ENCODE data around the gene KLHL25.

Gene KLHL25

DNA sequence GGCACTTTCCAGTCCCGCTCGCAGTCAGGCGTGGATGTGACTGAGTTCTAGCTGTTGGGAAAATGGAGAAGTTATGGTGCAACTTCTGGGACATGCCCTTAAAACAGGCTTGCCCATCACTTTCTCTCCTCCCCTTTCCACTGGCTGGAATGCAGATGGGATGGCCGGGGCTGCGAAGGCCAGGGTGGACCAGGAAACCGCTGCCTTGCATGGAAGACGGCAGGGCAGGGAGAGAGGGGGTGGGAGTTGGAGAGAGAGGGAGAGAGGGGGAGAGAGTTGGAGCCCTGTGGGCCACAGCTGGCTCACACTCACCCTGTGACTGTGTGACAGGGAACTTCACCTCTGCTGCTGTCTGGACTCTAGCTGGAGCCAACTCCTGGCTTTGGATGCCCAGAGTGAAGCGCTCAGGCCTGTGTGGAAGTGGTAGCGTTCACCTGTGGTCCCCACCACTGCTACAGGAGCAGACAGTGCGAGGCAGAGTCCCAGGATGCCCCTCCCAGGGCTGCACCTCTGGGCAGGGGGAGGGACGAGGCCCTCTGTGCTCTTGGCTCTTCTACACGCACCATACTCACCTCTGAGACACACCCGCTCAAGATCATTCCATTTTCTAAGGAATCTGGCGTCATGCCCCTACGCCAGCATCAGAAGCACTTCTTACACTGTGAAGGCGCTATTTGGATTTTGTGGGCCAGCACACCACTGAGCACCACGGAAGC is 36.6 kb downstream of the KLHL25 start:
- no peak for DNase-seq

GRCh38 chr15:85757073-85757938 is 37.4 kb downstream of the KLHL25 start:
- no peak for DNase-seq

GRCh38 chr15:85756411-85757072 is 38.2 kb downstream of the KLHL25 start:
- DNase-seq = no peak

DNA sequence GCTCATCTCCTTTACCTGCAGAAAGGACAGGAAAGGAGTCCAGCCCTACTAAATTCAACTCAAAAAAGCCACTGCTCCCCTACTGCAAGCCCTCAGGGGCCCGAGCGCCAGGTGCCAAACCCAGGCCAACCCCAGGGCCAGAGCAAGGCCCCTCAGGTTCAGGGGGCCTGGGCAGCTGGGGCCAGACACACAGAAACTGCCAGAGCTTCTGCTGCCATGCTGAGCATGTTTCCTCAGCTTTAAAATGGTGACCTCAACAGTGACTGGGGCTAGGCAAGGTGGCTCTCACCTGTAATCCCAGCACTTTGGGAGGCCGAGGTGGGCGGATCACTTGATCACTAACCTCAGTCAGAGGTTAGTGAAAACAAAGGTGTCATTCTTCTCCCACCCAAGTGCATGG is 38.8 kb downstream of the KLHL25 start:
- no peak for DNase-seq

GRCh38 chr15:85755471-85755870 is 39.3 kb downstream of the KLHL25 start:
- no peak for DNase-seq

DNA sequence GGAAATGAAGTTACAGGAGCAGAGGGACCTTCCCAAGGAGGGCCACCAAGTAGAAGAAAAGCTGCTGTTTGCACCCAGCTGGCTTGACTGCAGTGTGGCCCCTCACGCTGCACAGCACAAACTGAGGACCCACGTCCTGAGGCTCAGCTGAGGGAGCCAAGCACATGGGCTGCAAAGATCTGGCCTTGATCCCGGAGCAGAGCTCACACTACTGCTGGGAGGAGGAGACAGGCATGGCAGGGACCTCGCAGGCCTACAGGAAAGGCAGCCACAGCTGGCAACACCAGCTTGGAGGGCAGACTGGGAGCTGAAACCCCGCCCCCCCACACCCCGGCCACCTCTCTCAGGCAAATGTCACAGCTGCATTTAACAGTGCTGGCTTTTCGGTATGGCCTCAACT is 39.7 kb downstream of the KLHL25 start:
- no peak for DNase-seq

GRCh38 chr15:85753791-85754452 is 40.8 kb downstream of the KLHL25 start:
- DNase-seq = no peak

GRCh38 chr15:85753261-85753660 is 41.5 kb downstream of the KLHL25 start:
- DNase-seq = no peak

DNA sequence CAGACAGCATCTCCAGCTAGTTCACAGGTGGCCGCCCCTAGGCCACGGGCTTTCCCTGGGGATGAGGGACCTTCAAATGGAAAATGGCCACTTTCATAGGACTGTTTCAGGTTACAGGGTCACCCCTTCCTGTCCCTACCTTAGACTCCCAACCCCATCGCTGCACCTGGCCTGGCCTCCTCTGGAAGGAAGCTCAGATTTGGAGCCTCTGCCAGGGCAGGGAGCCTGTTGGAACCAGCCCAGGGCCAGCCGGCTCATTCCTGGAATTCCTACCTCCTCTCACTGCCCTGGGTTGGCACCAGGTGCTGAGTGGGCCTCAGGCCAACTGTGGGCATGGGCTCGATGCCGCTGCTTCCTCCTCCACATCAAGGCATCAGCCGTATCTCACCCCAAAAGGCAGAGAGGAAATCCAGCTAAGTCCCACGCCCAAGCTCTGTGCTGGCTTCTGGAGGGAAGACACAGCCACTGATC is 42.2 kb downstream of the KLHL25 start:
- DNase-seq = no peak

DNA sequence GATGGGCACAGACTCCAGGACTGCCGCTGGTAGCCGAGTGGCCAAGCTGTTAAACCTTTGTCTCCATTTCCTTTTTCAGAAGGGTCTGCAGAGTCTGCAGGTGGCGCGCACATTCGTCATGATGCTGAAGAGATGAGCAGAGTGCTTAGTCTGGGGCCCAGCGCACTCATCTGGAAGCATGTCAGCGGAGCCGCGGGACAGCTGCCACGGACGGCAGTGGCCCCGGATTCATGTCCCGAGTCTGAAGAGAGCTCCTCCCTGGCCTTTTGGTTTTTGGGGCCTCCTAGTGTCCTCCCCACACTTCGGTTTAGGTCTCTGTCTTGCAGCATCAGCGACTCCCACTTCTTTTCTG is 42.6 kb downstream of the KLHL25 start:
- DNase-seq = no peak

DNA sequence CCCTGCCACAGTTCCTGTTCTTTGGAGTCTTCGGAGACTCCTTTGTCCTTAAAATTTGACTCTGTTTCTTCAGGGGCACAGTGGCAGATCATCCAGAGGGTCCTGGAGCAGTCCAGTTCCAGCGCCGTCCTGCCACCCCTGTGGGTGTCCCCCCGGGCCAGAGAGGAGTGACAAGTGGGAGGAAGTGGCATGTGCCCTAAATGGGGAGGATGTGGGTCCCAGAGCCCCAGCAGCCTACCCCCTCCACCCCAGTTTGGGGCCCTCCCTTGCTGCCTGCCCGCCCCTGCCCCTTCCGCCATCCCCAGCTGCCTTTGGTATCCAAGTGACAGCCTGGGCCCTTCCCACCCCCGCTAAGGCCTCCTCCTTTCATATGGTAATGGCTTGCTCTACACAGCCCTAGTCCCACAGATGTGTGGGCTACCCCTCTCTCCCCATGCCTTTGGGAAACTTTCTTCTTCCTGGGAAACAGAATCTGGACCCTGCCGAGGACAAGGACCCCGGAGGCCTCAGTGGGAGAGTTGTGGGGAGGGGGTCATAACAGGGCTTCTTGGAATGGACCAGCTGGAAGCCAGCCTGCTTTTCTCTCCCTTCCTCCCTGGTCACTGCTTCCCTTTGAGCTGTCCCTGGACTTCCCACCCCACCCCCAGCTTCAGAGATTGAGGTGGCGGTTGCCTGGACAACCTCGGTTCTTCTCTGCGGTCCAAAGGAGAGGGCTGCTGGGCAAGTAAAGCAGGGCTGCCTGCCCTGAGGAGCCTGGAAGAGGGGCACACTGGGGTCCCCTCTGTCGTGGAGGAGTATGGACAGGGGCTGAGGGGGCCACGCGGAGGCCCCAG is 43.2 kb downstream of the KLHL25 start:
- DNase-seq = no peak

DNA sequence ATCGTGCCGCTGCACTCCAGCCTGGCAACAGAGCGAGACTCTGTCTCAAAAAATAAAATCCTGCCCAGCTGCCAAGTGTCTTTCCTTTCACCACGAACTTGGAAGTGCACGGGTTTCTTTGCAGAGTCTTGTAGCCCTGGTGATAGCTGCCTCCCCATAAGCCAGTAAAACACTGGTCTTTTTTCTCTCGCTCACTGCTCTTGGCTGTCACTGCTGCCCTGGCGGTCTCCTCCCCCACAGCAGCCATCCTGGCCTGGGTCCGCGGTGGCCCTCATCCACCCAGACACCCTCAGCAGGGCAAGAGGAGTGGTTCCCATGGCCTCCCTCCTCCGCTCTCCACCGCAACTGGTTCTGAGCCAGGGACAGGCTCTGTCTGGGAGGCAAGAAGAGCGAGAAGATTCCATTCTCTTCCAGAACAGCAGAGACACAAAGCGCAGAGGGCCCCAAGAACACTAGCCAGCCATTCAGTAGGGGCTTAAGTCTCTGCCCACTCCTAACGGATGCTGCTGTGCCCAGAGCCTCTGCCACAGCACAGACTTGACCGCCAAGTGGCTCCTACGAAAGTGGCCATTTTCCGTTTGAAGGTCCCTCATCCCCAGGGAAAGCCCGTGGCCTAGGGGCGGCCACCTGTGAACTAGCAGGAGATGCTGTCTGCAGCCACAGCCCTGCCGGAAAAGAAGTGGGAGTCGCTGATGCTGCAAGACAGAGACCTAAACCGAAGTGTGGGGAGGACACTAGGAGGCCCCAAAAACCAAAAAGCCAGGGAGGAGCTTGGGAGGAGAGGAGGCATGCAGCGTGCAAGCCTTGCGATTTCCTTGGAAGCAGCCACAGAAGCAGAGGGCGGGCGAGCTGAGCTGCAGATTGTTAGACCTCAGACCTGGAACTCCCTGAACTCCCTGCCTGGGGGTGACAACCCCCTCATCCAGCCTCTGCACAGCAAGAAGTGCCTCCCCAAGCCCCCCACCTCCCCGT is 44.1 kb downstream of the KLHL25 start:
- DNase-seq = no peak

DNA sequence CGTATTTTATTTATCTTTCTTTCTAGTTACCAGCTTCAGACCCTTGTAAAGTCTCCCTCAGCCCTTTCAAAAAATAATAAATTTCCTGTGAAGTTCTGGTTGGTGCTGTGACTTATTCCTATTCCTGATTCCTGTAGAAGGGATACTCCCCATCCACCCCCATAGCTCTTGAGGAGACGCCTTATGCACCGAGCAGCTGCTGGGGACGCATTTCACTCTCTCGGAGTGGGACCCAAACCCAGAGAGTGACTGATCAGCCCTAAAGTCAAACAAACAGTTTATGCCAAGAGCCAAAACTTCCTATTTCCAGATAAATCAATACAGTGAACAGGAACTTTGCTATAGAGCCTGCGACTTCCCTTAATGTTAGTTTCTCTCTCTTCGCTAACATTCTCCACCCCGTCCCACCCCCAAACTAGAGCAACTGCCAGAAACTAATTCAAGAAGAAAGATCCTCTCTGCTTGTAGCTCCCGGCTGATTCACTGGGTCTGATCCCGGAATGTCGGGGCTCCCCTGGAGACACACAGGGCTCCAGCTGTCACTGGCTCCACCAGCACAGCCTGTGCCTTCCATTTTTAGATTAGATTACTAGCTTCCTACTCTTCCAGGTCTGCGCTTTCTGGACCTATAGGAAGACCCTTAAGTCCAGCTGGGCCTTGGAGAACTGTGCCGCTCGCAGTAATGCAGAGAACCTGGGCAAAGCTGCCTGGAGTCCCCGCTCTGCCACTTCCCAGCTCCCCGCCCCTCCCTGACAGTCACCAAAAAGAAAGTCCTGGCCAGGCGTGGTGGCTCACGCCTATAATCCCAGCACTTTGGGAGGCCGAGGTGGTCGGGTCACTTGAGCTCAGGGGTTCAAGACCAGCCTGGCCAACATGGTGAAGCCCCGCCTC is 45.2 kb downstream of the KLHL25 start:
- no peak for DNase-seq

- DNase-seq = no peak
Measured at GRCh38 chr15:85748729-85749128, 46.0 kb downstream of the KLHL25 start.

DNA sequence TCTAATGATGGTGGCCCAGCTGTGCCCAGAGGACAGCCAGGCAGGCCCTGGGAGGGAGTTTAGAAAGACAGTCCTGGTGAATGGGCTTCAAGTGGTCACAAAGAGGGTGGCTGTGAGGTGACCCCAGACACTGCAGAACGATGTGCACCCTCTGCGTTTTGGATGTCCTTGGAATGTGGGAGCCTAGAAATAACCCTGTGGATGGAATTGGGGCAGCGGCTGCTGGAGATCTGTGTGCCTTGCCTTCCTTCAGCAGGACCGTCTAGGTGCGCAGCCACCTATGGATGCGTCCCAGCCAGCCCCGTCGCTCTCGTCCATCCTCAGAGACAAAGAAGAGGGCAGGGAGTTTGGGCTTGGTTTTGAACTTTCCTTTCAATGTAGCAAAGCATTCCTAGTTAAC is 46.5 kb downstream of the KLHL25 start:
- DNase-seq = no peak

GRCh38 chr15:85746641-85747040 is 48.1 kb downstream of the KLHL25 start:
- DNase-seq = no peak

DNA sequence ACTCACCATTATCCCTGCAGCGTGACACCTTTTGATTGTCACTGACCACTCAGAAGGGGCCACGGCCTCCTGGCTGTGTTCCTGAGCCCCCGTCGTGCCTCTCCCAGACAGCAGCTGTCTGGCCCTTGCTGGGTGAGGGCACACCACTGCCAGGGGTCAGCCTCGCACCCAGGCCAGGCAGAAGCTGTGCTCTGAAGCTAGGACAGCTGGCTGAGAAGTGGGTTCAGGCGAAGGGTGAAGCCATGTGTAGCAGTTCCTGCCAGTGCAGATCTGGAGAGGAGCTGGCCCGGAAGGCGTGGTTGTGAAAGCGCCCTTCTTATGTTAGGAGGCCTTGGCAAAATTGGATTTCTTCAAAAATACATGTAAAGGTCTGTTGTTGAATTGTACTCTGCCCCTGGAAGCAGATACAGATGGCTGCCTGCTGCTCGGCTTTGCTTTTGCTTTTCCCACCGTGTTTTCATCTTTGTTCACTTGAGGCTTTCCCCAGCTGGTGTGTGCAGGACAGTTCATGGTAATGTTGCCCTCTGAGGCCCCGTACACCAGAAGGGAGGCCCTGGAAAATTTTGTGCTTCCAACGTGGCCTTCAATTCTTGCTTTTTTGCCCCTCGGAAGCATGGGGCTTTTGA is 49.1 kb downstream of the KLHL25 start:
- no peak for DNase-seq

DNA sequence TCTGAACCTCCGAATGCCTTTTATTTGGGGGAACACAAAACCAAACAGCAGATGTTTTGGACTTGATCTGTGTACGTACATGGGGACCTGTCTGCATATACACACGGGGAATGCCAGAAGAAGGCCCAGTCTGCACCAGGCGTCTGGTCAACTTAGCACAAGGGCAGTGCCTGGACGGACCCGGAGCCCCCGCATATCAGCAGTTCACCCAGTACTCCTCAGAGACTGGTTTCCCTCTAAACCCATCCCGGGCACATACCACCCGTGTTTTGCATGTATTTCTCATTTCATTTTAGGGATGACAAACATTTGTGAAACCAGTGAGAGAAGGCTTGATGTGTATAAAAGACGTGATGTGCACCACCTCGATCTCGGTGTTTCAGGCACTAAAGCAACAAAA is 49.7 kb downstream of the KLHL25 start:
- no peak for DNase-seq

DNA sequence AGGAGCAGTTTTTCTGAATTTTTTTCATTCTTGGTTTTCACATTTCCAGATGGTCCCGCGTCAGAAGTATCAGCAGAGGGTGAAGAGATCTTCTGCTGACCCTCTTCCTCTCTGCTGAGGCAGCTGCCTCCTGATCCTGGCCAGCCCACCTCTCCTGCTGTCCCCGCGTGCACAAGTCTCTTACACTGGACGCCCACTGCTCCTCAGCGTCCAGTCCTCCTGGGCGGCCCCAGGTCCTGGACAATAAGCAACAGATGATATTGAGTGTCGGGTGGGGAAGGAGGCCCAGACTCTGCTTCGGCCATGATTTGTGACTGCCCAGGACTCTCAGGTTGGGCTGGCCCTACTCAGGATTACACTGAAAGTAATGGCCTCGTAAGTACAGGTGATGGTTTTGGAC is 50.1 kb downstream of the KLHL25 start:
- no peak for DNase-seq

Measured in EL (cell line).